ENCODE results near the gene AP4S1. TPM values are rescaled to one million over a fixed set of nuclear protein-coding genes. Genes with fewer than 3 reads are reported as not detected.

The AP4S1 gene
- total and polyA plus RNA-seq, 7 donors: 4.2 to 13.9 (median 6.0) TPM

- no peak for TF ChIP-seq CTCF (IDR thresholded peaks at IDR 0.05)
- peaks cover 14% of the 10 kb centered on the region for H3K4me1 ChIP-seq
- DNase-seq: no peak
- no peak for ATAC-seq
- 95% methylated on average over 3 of the region's 3 CpGs for WGBS, 3 donors
- intact Hi-C loops (cut with DNase I): loop anchor here (5.0 to 10.0 kb wide), 3 partner anchors 47 to 58 kb away; no protein-coding TSS in a partner anchor
- no peak overlapping the region for H3K27ac ChIP-seq
- H3K9me3 ChIP-seq: no peaks in the 10 kb centered on the region
- H3K4me3 ChIP-seq: no peak overlapping the region
- H3K36me3 ChIP-seq (ENCODE audit: insufficient read depth in 1 of 2, low read depth in 1 of 2): no peaks in the 10 kb centered on the region
- no peaks in the 10 kb centered on the region for H3K27me3 ChIP-seq (ENCODE audit: insufficient read depth in 3 of 3, low read length in 2 of 3)
Measured at GRCh38 chr14:31029016-31029970, 3.8 kb downstream of the AP4S1 start.

DNA sequence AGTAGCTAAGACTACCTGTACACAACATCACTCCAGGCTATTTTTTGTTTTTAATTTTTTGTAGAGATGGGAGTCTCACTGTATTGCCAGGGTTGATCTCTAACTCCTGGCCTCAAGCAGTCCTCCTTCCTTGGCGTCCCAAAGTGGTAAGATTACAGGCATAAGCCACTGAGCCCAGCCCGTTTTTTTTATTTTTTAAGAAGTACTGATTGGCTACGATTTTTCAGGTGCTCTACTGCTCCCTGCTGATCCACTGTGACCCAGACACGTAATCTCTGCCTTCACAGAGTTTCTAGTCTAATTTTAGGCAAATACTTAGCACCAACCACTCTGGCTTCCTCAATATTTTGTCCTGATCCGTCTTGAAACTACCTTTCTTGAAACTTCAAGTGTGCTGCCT lies 5.0 kb downstream of the AP4S1 start:
- DNase-seq (no peak), ATAC-seq (no peak)
- no peak overlapping the region for H3K27ac ChIP-seq
- 87 to 97% (median 90%) methylated on average over 5 of the region's 5 CpGs for WGBS, 3 donors
- no peaks in the 10 kb centered on the region for H3K9me3 ChIP-seq
- peaks cover 14% of the 10 kb centered on the region for H3K4me1 ChIP-seq
- H3K36me3 ChIP-seq (ENCODE audit: insufficient read depth in 1 of 2, low read depth in 1 of 2): no peaks in the 10 kb centered on the region
- no peak overlapping the region for H3K4me3 ChIP-seq
- H3K27me3 ChIP-seq (ENCODE audit: insufficient read depth in 3 of 3, low read length in 2 of 3): no peaks in the 10 kb centered on the region
- intact Hi-C loops (cut with DNase I): no loop called here
- TF ChIP-seq CTCF (IDR thresholded peaks at IDR 0.05): no peak

DNA sequence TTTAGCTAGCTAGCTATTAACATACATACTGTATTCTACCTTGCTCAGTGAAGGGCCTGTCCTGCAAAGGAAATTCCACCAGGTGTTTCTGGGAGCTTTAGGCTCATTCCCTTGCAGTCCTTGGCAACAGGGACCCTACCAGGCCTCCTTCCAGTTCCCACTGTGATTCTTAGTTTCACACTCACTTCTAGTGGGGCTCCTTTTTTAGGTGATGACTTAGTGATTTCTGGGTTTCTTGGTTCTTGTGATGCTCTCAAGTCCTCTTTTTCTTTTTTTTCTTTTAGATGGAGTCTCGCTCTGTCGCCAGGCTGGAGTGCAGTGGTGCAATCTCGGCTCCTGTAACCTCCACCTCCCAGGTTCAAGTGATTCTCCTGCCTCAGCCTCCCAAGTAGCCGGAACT lies 11.1 kb downstream of the AP4S1 start:
- TF ChIP-seq CTCF (IDR thresholded peaks at IDR 0.05): no peak
- peaks cover 6% of the 10 kb centered on the region for H3K4me1 ChIP-seq
- ATAC-seq: no peak
- H3K36me3 ChIP-seq (ENCODE audit: insufficient read depth in 1 of 2, low read depth in 1 of 2): peaks cover 0 to 3% of the 10 kb centered on the region in 2 donors
- H3K27ac ChIP-seq: no peak overlapping the region
- DNase-seq: no peak
- intact Hi-C loops (cut with DNase I): no loop called here
- no peaks in the 10 kb centered on the region for H3K9me3 ChIP-seq
- H3K27me3 ChIP-seq (ENCODE audit: insufficient read depth in 3 of 3, low read length in 2 of 3): no peaks in the 10 kb centered on the region
- WGBS, 3 donors: 96 to 98% (median 98%) methylated on average over 4 of the region's 4 CpGs
- H3K4me3 ChIP-seq: no peak overlapping the region

GRCh38 chr14:31037709-31038221 lies 12.3 kb downstream of the AP4S1 start:
- DNase-seq (no peak), ATAC-seq (no peak)
- intact Hi-C loops (cut with DNase I): no loop called here
- no peak for TF ChIP-seq CTCF (IDR thresholded peaks at IDR 0.05)
- Histone ChIP-seq H3K36me3 (ENCODE audit: insufficient read depth in 1 of 2, low read depth in 1 of 2) (peaks cover 0 to 3% of the 10 kb centered on the region in 2 donors), H3K4me3 (no peak overlapping the region), H3K9me3 (no peaks in the 10 kb centered on the region), H3K27ac (no peak overlapping the region), H3K27me3 (ENCODE audit: insufficient read depth in 3 of 3, low read length in 2 of 3) (no peaks in the 10 kb centered on the region), H3K4me1 (peaks cover 6% of the 10 kb centered on the region)
- 73 to 92% (median 79%) methylated on average over 1 of the region's 1 CpG for WGBS, 3 donors
